Upper lobe of left lung (tissue), 6 donors: Measurements from ENCODE around the gene TELO2. TPM values are rescaled to one million over a fixed set of nuclear protein-coding genes. Genes with fewer than 3 reads are reported as not detected.

Source experiments
- ATAC-seq, 2 donors: fragments of 200-7000 bp; cut with Tn5 transposase; one replicate each; pipeline ENCODE4 v1.9.1; 2022; ENCODE audit warnings: mild to moderate bottlenecking in 2 of 2, moderate library complexity in 2 of 2; ENCODE audit not compliant: low FRiP score in 2 of 2
- DNase-seq, 2 donors: peaks; one replicate each; pipeline ENCODE4 v3.0.0-alpha.2; 2019 to 2020
- H3K27ac ChIP-seq, 4 donors: fragments of 200-600 bp; sonication (generic); one replicate each; pipeline ENCODE4 v1.5.1; 2016 to 2019
- H3K27me3 ChIP-seq, 4 donors: fragments of 200-600 bp; sonication (generic); one replicate each; pipeline ENCODE4 v1.5.1; 2017 to 2019
- H3K36me3 ChIP-seq, 4 donors: fragments of 200-600 bp; sonication (generic); one replicate each; pipeline ENCODE4 v1.5.1; 2016 to 2019
- H3K4me1 ChIP-seq, 4 donors: fragments of 200-600 bp; sonication (generic); one replicate each; pipeline ENCODE4 v1.5.1; 2018 to 2019
- H3K4me3 ChIP-seq, 4 donors: fragments of 200-600 bp; sonication (generic); one replicate each; pipeline ENCODE4 v1.5.1; 2017 to 2019; ENCODE audit warnings: mild to moderate bottlenecking in 2 of 4, moderate library complexity in 1 of 4
- H3K9me3 ChIP-seq, 4 donors: fragments of 200-600 bp; sonication (generic); one replicate each; pipeline ENCODE4 v1.5.1; 2018 to 2019
- EP300 ChIP-seq, 4 donors: sonication (generic); formaldehyde crosslinking; IDR thresholded peaks; one replicate each; pipeline ENCODE4 v1.5.1; 2017; ENCODE audit warnings: antibody characterized with exemption in 4 of 4, control low read depth in 2 of 4
- POLR2A ChIP-seq, 4 donors: fragments of 450-650 bp; IDR thresholded peaks; one replicate each; pipeline ENCODE4 v1.5.1; 2016 to 2017; ENCODE audit warnings: antibody characterized with exemption in 4 of 4, mild to moderate bottlenecking in 2 of 4
- POLR2AphosphoS5 ChIP-seq, 2 donors: sonication (generic); formaldehyde crosslinking; IDR thresholded peaks; one replicate each; pipeline ENCODE4 v1.5.1; 2017; ENCODE audit warnings: antibody characterized with exemption in 2 of 2
- WGBS, 2 donors: methylation state at CpG; one replicate each; pipeline ENCODE4 v1.1.5; 2017 to 2018; 5-methylcytosine and 5-hydroxymethylcytosine counted together
- total RNA-seq, 6 donors: library from RNA; depleted of rRNA in 4 of 6; stranded (reverse); fragments of >200 nt in 4 of 6; gene quantifications; one replicate each; pipeline versions ENCODE4 v1.1.0 to v1.2.1, GENCODE V29; 2016 to 2021
- TF ChIP-seq, protein P1 (sequence below), 6 experiments: fragments of 450-650 bp in 4 of 6; fragments of 200-600 bp in 2 of 6; sonication (generic) in 2 of 6; IDR thresholded peaks; one replicate each; pipeline ENCODE4 v1.5.1; 2016 to 2019; ENCODE audit warnings: antibody characterized with exemption in 6 of 6
- donor health status: DM: no; HTN: no; CAD: no; lungs with moderate emphysema.
- donor health status: DM: no; HTN: yes; CAD: no; lungs with severe emphysema.

TELO2 gene
- total RNA-seq, 6 donors from 2014 or later = 13.8 to 130 (median 41.5) TPM

DNA sequence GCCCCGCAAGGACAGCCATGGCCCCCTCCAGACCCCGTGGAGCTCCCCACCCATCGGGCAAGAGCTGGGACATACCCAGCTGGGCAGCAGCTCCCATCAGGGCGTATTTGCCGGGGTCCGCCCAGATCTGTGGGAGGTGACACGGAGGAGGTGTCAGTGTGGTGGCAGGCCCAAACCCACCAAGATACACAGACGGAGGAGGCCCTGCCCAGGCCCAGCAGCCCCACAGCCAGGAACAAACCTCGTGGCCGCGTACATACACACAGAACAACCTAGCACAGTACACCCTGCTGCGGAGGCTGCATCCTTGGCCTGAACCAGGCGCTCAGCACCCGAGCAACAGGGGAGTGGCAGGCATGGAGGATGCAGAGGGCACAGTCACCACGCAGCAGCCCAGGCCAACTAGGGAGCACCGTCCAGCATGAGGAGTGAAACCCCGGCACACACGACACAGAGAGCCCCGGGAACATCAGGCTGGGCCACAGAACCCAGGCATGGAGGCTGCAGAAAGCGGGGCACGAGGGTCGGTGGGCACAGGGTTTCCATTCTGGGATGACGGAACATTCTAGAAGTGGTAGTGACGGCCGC lies 43.9 kb upstream of the TELO2 start:
- no peak for TF ChIP-seq EP300 (IDR thresholded peaks at IDR 0.05)
- ATAC-seq (no peak), DNase-seq (peak in 1 of 2 donors; percentile 64)
- Histone ChIP-seq H3K36me3 (peaks cover 18 to 91% (median 77%) of the 10 kb centered on the region in 4 donors), H3K27ac (no peak overlapping the region), H3K4me1 (no peaks in the 10 kb centered on the region), H3K27me3 (no peaks in the 10 kb centered on the region), H3K9me3 (no peaks in the 10 kb centered on the region), H3K4me3 (no peak overlapping the region)
- 95 to 100% methylated on average over 12 to 25 of the region's 25 CpGs for WGBS, 2 donors

- no peaks in the 10 kb centered on the region for H3K9me3 ChIP-seq
- H3K27ac ChIP-seq = no peak overlapping the region
- 93% methylated on average over 26 to 29 of the region's 29 CpGs for WGBS, 2 donors
- peaks cover 20 to 100% (median 86%) of the 10 kb centered on the region in 4 donors for H3K36me3 ChIP-seq
- DNase-seq (peak in 1 of 2 donors; percentile 82), ATAC-seq (no peak)
- TF ChIP-seq EP300 (IDR thresholded peaks at IDR 0.05) = no peak
- no peak for TF ChIP-seq POLR2AphosphoS5 (IDR thresholded peaks at IDR 0.05)
- TF ChIP-seq, protein P1, sequence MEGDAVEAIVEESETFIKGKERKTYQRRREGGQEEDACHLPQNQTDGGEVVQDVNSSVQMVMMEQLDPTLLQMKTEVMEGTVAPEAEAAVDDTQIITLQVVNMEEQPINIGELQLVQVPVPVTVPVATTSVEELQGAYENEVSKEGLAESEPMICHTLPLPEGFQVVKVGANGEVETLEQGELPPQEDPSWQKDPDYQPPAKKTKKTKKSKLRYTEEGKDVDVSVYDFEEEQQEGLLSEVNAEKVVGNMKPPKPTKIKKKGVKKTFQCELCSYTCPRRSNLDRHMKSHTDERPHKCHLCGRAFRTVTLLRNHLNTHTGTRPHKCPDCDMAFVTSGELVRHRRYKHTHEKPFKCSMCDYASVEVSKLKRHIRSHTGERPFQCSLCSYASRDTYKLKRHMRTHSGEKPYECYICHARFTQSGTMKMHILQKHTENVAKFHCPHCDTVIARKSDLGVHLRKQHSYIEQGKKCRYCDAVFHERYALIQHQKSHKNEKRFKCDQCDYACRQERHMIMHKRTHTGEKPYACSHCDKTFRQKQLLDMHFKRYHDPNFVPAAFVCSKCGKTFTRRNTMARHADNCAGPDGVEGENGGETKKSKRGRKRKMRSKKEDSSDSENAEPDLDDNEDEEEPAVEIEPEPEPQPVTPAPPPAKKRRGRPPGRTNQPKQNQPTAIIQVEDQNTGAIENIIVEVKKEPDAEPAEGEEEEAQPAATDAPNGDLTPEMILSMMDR (IDR thresholded peaks at IDR 0.05) = no peak
- TF ChIP-seq POLR2A (IDR thresholded peaks at IDR 0.05) = no peak
- H3K27me3 ChIP-seq = no peaks in the 10 kb centered on the region
- H3K4me1 ChIP-seq = no peaks in the 10 kb centered on the region
- no peak overlapping the region for H3K4me3 ChIP-seq
Observed at GRCh38 chr16:1450218-1450617, 42.9 kb upstream of the TELO2 start.

GRCh38 chr16:1450841-1451240 lies 42.3 kb upstream of the TELO2 start:
- peak in 1 of 2 donors; percentile 80 for DNase-seq
- no peaks in the 10 kb centered on the region for H3K4me1 ChIP-seq
- H3K36me3 ChIP-seq = peaks cover 23 to 100% (median 88%) of the 10 kb centered on the region in 4 donors
- no peaks in the 10 kb centered on the region for H3K27me3 ChIP-seq
- no peaks in the 10 kb centered on the region for H3K9me3 ChIP-seq
- TF ChIP-seq POLR2AphosphoS5 (IDR thresholded peaks at IDR 0.05) (no peak), EP300 (IDR thresholded peaks at IDR 0.05) (no peak), POLR2A (IDR thresholded peaks at IDR 0.05) (no peak)
- TF ChIP-seq, protein P1 (IDR thresholded peaks at IDR 0.05) = no peak
- ATAC-seq = no peak
- H3K4me3 ChIP-seq = no peak overlapping the region
- no peak overlapping the region for H3K27ac ChIP-seq
- 96% methylated on average over 12 to 17 of the region's 21 CpGs for WGBS, 2 donors

GRCh38 chr16:1451702-1452392 lies 41.3 kb upstream of the TELO2 start:
- Histone ChIP-seq H3K27ac (no peak overlapping the region), H3K27me3 (no peaks in the 10 kb centered on the region), H3K4me1 (no peaks in the 10 kb centered on the region), H3K9me3 (no peaks in the 10 kb centered on the region), H3K36me3 (peaks cover 23 to 99% (median 87%) of the 10 kb centered on the region in 4 donors), H3K4me3 (no peak overlapping the region)
- ATAC-seq = no peak
- peak in 1 of 2 donors; percentile 70 for DNase-seq
- TF ChIP-seq, protein P1 (IDR thresholded peaks at IDR 0.05) = no peak
- no peak for TF ChIP-seq POLR2AphosphoS5 (IDR thresholded peaks at IDR 0.05)
- no peak for TF ChIP-seq EP300 (IDR thresholded peaks at IDR 0.05)
- no peak for TF ChIP-seq POLR2A (IDR thresholded peaks at IDR 0.05)
- 97 to 98% methylated on average over 18 to 34 of the region's 34 CpGs for WGBS, 2 donors

DNA sequence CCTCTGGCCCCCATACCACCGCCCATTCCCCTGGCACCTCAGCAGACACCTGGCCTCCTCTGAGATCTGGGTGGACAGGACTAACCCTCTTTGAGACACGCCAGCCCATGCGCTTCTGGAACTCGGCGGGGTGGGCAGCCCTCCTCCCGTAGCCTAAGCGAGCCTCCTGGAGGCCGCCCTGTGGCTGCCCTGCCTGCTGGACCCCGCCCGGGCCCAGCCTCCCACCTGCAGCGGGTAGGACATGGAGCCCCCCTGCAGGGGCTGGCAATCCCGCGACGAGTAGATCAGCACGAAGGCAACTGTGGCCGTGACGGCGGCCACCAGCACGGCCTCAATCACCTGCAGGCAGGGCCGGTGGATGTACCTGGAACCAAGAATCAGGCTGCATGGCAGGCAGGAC lies 40.6 kb upstream of the TELO2 start:
- TF ChIP-seq POLR2A (IDR thresholded peaks at IDR 0.05) = no peak
- TF ChIP-seq, protein P1 (IDR thresholded peaks at IDR 0.05) = no peak
- no peak for TF ChIP-seq POLR2AphosphoS5 (IDR thresholded peaks at IDR 0.05)
- no peak for TF ChIP-seq EP300 (IDR thresholded peaks at IDR 0.05)
- no peaks in the 10 kb centered on the region for H3K9me3 ChIP-seq
- H3K4me1 ChIP-seq = no peaks in the 10 kb centered on the region
- ATAC-seq (no peak), DNase-seq (peak in 1 of 2 donors; percentile 81)
- no peaks in the 10 kb centered on the region for H3K27me3 ChIP-seq
- peaks cover 19 to 98% (median 85%) of the 10 kb centered on the region in 4 donors for H3K36me3 ChIP-seq
- H3K4me3 ChIP-seq = no peak overlapping the region
- H3K27ac ChIP-seq = no peak overlapping the region
- WGBS, 2 donors = 95 to 100% methylated on average over 1 to 19 of the region's 20 CpGs
